NCI-H128 (cell line): ENCODE results near the gene FRG2C.
"Not testable (repeated sequence)": the region's sequence is repeated elsewhere in the genome, so short reads cannot be mapped to it uniquely, and the experiment has no call there.

Experiments
- DNase-seq: peaks from one replicate; lab custom pipeline; 2025; ENCODE audit not compliant: unreplicated experiment; lab: John Stamatoyannopoulos, UW

FRG2C gene

DNA sequence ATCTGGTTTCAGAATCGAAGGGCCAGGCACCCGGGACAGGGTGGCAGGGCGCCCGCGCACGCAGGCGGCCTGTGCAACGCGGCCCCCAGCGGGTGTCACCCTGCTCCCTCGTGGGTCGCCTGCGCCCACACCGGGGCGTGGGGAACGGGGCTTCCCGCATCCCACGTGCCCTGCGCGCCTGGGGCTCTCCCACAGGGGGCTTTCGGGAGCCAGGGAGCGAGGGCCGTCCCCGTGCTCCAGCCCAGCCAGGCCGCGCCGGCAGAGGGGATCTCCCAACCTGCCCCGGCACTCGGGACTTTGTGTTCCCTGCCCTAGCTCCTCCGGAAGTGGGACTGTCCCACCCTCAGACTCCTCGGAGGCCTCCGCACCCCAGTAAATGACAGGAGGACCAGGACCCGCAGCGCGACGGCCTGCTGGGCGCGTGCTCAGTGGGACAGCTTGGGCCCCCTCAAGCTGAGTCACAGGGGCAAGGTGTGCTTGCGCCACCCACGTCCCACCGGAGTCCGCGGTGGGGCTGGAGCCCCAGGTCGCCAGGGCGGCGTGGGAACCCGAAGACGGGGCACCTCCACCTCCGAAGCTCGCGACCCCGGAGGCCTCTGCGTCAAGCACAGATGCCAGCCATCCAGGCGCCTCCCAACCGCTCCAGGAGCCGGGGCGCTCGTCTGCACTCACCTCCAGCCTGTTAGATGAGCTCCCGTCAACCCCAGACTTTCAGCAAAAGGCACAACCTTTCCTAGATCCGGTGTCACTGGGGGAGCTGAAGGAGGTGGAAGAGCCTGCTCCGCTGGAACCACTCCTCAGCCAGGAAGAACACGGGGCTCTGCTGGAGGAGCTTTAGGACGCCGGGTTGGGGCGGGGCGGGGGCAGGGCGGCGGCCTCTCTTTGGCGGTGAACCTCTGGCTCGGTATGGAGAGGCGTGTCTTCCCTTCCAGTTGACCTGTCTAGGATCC is 5.5 kb downstream of the FRG2C start:
- DNase-seq: not testable (repeated sequence)

GRCh38 chr3:75670298-75671286 is 6.5 kb downstream of the FRG2C start:
- DNase-seq: not testable (repeated sequence)

GRCh38 chr3:75671287-75672139 is 7.4 kb downstream of the FRG2C start:
- not testable (repeated sequence) for DNase-seq

DNA sequence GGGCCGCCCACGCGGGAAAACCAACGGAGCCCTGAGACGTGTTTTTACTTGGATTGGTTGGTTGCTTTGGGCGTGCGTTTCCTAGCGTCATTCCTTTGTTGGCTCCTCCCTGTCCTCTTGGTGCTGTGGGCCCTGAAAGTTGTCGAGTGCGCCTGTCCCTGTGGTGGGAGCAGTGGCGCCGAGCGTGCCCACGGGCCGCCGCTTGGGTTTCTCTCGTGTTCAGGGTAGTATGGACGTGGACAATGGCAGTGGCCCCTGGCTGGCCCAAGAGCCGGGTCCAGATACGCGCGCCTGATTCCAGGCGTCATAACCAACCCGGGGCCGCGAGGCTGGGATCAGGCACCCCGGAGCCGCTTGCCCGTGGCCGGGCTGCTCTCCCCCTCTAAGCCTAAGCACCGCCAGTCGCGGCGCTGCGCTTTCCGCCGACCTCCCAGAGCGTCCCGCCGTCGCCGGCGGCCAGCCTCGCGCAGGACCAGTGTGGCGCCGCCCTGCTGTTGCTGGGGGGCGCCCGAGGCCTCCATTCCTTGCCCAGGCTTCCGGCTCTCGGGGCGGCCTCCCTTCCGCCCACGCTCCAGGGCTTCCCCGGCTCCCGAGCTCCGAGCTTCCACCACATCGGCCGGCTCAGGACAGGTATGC is 8.1 kb downstream of the FRG2C start:
- not testable (repeated sequence) for DNase-seq

- not testable (repeated sequence) for DNase-seq
Observed at GRCh38 chr3:75683965-75684364, 19.8 kb downstream of the FRG2C start.

GRCh38 chr3:75687323-75687722 is 23.2 kb downstream of the FRG2C start:
- no peak for DNase-seq

DNA sequence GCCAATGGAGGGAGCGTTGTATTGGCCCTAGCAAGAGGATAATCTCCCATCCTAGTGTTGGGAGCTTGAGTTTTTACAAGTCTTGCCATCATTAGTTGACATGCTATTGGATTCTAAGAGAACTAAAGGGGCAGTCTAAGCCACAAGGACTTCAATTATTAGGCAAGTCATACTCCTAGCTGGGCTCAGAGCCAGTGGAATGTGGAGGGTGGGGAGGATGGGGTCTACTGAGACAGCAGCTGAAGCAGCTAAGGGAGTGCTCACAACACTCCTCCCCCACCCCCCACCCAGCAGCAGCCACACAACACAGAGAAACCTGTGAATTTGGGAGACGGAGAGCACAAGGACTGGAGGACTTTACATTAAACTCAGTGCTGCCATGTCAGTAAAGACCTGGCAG is 27.9 kb downstream of the FRG2C start:
- DNase-seq: no peak
